PC-9 (cell line): Measurements from ENCODE around the gene CCDC78. TPM values are rescaled to one million over a fixed set of nuclear protein-coding genes. Genes with fewer than 3 reads are reported as not detected.

Source experiments
- BruUV-seq: library from RNA; stranded (reverse); fragments of 400-500 nt; replicated peaks from 2 replicates; lab custom pipeline; 2021; lab: Mats Ljungman, UMichigan
- CTCF ChIA-PET: fragments of 300-600 bp; sonication (Branson Sonifier 250); formaldehyde crosslinking; loops from one replicate; lab custom pipeline; 2022; ENCODE audit warnings: antibody characterized with exemption; lab: Charles Lee
- POLR2A ChIA-PET: fragments of 300-600 bp; sonication (Branson Sonifier 250); formaldehyde crosslinking; loops from one replicate; lab custom pipeline; 2022; ENCODE audit warnings: antibody characterized with exemption; ENCODE audit not compliant: unreplicated experiment; lab: Charles Lee
- DNase-seq, 2 experiments: peaks; one replicate each; pipeline versions ENCODE4 v3.0.0 to v3.0.0-alpha.2; 2015 to 2022; ENCODE audit warnings: mixed read lengths in 1 of 2
- H2AFZ ChIP-seq: fragments of 200-600 bp; sonication (generic); 2 replicates; pipeline ENCODE4 v1.8.1; 2017; ENCODE audit warnings: antibody characterized with exemption
- H3F3A ChIP-seq: fragments of 200-600 bp; sonication (generic); 2 replicates; pipeline ENCODE4 v1.8.1; 2017; ENCODE audit warnings: antibody characterized with exemption, mild to moderate bottlenecking, low read depth; ENCODE audit not compliant: insufficient read depth
- H3K27ac ChIP-seq: fragments of 200-600 bp; sonication (generic); 2 replicates; pipeline ENCODE4 v1.6.1; 2016; ENCODE audit warnings: mixed run types
- H3K27me3 ChIP-seq: fragments of 200-600 bp; sonication (generic); 2 replicates; pipeline ENCODE4 v1.6.1; 2016; ENCODE audit warnings: low read depth, mixed run types; ENCODE audit not compliant: insufficient read depth
- H3K36me3 ChIP-seq: fragments of 200-600 bp; sonication (generic); 2 replicates; pipeline ENCODE4 v1.6.1; 2016; ENCODE audit warnings: low read depth, mixed run types
- H3K4me1 ChIP-seq: fragments of 200-600 bp; sonication (generic); replicated peaks from 2 replicates; pipeline ENCODE4 v1.6.1; 2016; ENCODE audit warnings: mixed run types; ENCODE audit not compliant: insufficient read depth
- H3K4me2 ChIP-seq: fragments of 200-600 bp; sonication (generic); 2 replicates; pipeline ENCODE4 v1.6.1; 2017; ENCODE audit warnings: mixed run types
- H3K4me3 ChIP-seq: fragments of 200-600 bp; sonication (generic); 2 replicates; pipeline ENCODE4 v1.6.1; 2016; ENCODE audit warnings: mixed run types
- H3K79me2 ChIP-seq: fragments of 200-600 bp; sonication (generic); 2 replicates; pipeline ENCODE4 v1.6.1; 2017; ENCODE audit warnings: low read depth, mixed run types
- H3K9me2 ChIP-seq: fragments of 200-600 bp; sonication (generic); 2 replicates; pipeline ENCODE4 v1.8.1; 2017; ENCODE audit warnings: mild to moderate bottlenecking; ENCODE audit not compliant: insufficient read depth
- H3K9me3 ChIP-seq: fragments of 200-600 bp; sonication (generic); 2 replicates; pipeline ENCODE4 v1.8.1; 2016; ENCODE audit warnings: low read depth; ENCODE audit not compliant: insufficient read depth
- H4K20me1 ChIP-seq: fragments of 200-600 bp; sonication (generic); 2 replicates; pipeline ENCODE4 v1.8.1; 2017; ENCODE audit not compliant: insufficient read depth
- EZH2 ChIP-seq: fragments of 200-600 bp; sonication (generic); IDR thresholded peaks from 2 replicates; pipeline ENCODE4 v1.8.0; 2017; ENCODE audit warnings: antibody characterized with exemption, low read depth
- intact Hi-C: fragments of 100-400 bp; cut with micrococcal nuclease; formaldehyde crosslinking; loops from one replicate; pipeline ENCODE4 v1.10.0; 2022; ENCODE audit not compliant: unreplicated experiment
- total RNA-seq: library from RNA; stranded (reverse); gene quantifications from 2 replicates; pipeline ENCODE4 v1.2.3, GENCODE V29; 2021
- TF ChIP-seq, protein P1 (sequence below): fragments of 200-600 bp; sonication (generic); conservative IDR thresholded peaks from 2 replicates; pipeline ENCODE4 v1.6.1; 2017; ENCODE audit warnings: mixed run types, antibody characterized with exemption, mild to moderate bottlenecking, moderate library complexity

The CCDC78 gene
- total RNA-seq, 1 experiment from 2014 or later = 4.2 TPM

DNA sequence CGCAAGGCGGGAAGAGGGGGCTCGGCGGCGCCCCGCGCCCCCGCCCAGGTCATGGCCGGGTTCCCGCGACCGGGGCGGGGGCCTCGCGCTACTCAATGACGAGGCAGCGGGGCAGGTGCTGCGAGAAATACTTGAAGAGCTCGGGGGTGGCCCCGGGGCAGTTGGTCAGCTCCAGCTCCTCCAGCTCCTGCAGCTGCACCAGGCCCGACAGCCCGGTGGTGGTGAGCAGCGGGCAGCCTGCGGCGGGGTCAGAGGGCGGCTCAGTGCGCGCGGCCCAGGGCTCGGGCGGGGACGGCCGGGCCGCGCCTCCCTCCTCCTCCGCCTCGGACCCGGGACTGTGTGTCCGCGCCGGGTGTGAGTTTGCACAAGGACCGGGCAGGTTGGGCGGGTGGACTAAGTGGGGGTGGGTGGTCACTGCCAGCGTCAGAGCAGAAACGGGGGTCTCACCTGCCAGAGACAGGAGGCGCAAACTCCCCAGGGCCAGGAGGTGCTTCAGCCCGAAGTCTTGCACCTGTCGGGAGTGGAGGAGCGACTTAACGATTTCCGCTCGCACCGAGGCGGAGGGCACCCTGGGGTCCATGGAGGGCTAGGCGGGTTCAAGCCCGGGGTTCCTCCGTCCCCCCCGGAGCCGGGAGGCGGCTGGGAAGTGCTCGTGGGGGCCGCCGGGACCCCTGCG, 31.9 kb downstream of the CCDC78 start:
- Histone ChIP-seq H3K36me3 (no peaks in the 10 kb centered on the region), H2AFZ (no peak overlapping the region), H3K79me2 (peaks cover 6% of the 10 kb centered on the region), H3K27me3 (no peaks in the 10 kb centered on the region), H3K9me2 (no peaks in the 10 kb centered on the region), H3K4me2 (no peak overlapping the region), H3K4me1 (peaks cover 13% of the 10 kb centered on the region), H3F3A (peaks cover 22% of the 10 kb centered on the region), H3K27ac (no peak overlapping the region), H3K4me3 (no peak overlapping the region), H3K9me3 (no peaks in the 10 kb centered on the region), H4K20me1 (no peaks in the 10 kb centered on the region)
- intact Hi-C loops = no loop called here
- POLR2A ChIA-PET = no interaction called here
- CTCF ChIA-PET = no interaction called here
- no TSS peak for BruUV-seq
- no peak for DNase-seq
- TF ChIP-seq, protein P1, sequence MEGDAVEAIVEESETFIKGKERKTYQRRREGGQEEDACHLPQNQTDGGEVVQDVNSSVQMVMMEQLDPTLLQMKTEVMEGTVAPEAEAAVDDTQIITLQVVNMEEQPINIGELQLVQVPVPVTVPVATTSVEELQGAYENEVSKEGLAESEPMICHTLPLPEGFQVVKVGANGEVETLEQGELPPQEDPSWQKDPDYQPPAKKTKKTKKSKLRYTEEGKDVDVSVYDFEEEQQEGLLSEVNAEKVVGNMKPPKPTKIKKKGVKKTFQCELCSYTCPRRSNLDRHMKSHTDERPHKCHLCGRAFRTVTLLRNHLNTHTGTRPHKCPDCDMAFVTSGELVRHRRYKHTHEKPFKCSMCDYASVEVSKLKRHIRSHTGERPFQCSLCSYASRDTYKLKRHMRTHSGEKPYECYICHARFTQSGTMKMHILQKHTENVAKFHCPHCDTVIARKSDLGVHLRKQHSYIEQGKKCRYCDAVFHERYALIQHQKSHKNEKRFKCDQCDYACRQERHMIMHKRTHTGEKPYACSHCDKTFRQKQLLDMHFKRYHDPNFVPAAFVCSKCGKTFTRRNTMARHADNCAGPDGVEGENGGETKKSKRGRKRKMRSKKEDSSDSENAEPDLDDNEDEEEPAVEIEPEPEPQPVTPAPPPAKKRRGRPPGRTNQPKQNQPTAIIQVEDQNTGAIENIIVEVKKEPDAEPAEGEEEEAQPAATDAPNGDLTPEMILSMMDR = no peak
- TF ChIP-seq EZH2 = no peak

- no TSS peak for BruUV-seq
- POLR2A ChIA-PET = no interaction called here
- Histone ChIP-seq H3K27ac (no peak overlapping the region), H3K4me2 (no peak overlapping the region), H3K4me3 (no peak overlapping the region), H3K9me3 (no peaks in the 10 kb centered on the region), H4K20me1 (no peaks in the 10 kb centered on the region), H3K27me3 (no peaks in the 10 kb centered on the region), H3K36me3 (no peaks in the 10 kb centered on the region), H3F3A (peaks cover 22% of the 10 kb centered on the region), H3K79me2 (peaks cover 11% of the 10 kb centered on the region), H3K4me1 (peaks cover 18% of the 10 kb centered on the region), H3K9me2 (no peaks in the 10 kb centered on the region), H2AFZ (no peak overlapping the region)
- DNase-seq = no peak
- TF ChIP-seq EZH2 = no peak
- TF ChIP-seq, protein P1 = no peak
- CTCF ChIA-PET = no interaction called here
- intact Hi-C loops = no loop called here
These were observed 32.5 kb downstream of the CCDC78 start for GRCh38 chr16:693766-694165.

DNA sequence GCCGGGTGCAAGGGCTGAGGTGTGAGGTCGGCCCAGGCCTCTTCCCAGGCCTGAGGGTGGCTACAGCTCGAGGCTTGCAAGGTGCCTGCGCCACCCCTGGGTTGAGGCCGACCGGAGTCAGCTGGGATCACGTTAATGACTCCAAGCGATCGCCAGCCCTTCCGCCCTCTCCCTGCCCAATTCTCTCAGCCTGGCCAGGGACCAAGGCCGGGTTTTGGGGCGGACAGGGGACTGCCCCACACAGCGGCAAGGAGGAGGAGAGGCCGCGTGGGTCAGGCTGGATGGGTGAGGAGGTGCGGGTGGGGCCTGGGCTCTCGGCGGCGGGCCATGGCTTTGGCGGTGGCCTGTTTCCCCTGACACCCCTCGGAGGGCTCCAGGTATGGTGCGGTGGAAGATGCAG, 32.9 kb downstream of the CCDC78 start:
- no peaks in the 10 kb centered on the region for H4K20me1 ChIP-seq
- ChIA-PET POLR2A (no interaction called here), CTCF (no interaction called here)
- intact Hi-C loops = no loop called here
- H3K4me2 ChIP-seq = no peak overlapping the region
- H3K79me2 ChIP-seq = peaks cover 13% of the 10 kb centered on the region
- H3K9me2 ChIP-seq = no peaks in the 10 kb centered on the region
- peaks cover 18% of the 10 kb centered on the region for H3K4me1 ChIP-seq
- no peak overlapping the region for H2AFZ ChIP-seq
- H3K36me3 ChIP-seq = no peaks in the 10 kb centered on the region
- H3K27me3 ChIP-seq = no peaks in the 10 kb centered on the region
- TF ChIP-seq, protein P1 = no peak
- TF ChIP-seq EZH2 = no peak
- H3K9me3 ChIP-seq = no peaks in the 10 kb centered on the region
- H3F3A ChIP-seq = peaks cover 22% of the 10 kb centered on the region
- H3K4me3 ChIP-seq = no peak overlapping the region
- no peak overlapping the region for H3K27ac ChIP-seq
- BruUV-seq = no TSS peak
- DNase-seq = no peak
